ENCODE data around the gene AP3D1. TPM values are rescaled to one million over a fixed set of nuclear protein-coding genes. Genes with fewer than 3 reads are reported as not detected.
A peak's percentile ranks its signal among the peaks of the same experiment; 100 is the strongest.

Gene AP3D1
- total RNA-seq, 2 experiments from 2014 or later, result 110 to 127 TPM

DNA sequence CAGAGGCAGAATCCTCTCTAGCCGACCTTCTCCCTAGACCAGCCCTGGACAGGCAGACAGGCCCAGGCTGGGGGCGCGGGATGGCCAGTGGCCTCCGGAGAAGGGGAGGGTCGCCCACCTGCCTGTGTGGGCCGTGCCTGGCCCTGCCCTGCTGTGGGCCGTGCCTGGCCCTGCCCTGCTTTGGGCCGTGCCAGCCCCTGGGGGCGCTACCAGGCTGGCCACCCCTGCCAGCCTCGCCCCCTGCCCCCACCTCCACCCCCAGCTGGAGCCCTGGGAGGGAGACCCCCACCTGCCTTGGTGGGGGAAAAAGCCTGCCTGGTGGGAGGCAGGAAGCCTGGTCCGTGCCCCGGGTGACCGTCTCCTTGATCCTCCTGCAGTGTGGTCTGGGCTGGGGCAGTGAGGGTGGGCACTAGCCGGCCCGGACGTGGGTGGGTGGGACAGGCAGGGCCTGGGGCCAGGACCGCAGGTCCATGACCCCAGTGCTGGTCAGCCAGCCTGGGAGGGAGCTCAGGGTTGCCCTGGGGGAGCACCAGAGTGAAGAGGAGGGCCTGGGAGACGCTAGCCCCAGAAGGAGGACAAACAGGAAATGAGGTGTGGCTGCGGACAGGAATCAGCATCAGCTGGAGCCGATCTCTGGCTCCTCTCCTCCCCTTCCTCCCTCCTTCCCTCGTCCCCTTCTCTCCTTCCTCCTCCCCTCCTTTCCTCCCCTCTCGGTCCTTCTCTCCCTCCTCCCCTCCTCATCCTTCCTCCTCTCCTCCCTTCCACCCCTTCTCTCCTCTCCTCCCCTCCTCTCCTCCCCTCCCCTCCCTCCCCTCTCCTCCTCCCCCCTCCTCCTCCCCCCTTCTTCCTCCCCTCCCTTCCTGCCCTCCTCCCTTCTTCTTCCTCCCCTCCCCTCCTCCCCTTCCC is 95.2 kb downstream of the AP3D1 start:
- no peaks in the 10 kb centered on the region for H3K27me3 Mint-ChIP-seq
- peak overlapping the region; percentile 90 for H3K27ac Mint-ChIP-seq
- H3K4me1 Mint-ChIP-seq, result peaks cover 57% of the 10 kb centered on the region
- CTCF ChIA-PET, result interaction anchor here (1.1 to 1.8 kb wide), 4 partner anchors 10 to 29 kb away, joined by 3 to 8 read pairs (median 3); no protein-coding TSS in a partner anchor
- peak overlapping the region; percentile 71 for H3K4me3 Mint-ChIP-seq
- no peak for ATAC-seq
- H3K36me3 Mint-ChIP-seq, result no peaks in the 10 kb centered on the region
- DNase-seq, result peak; percentile 71
- no peaks in the 10 kb centered on the region for H3K9me3 Mint-ChIP-seq (ENCODE audit: low read depth)

DNA sequence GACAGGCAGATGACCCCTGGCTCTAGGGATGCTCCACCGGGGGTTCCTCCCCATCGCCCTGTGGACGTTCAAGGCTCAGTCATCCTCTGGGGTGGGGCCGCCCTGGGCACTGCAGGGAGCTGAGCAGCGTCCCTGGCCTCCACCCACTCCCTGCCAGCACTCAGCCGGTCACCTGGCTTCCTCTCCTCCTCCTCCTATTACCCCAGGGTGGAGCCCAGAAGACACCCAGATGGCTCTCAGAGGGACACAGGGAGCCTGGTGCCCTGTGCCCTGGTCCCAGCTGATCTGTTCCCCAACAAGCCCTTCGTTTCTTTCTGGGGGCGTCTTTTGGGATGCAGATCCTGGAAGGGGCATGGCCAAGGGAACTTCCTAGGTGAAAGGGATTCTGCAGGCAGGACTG is 96.6 kb downstream of the AP3D1 start:
- DNase-seq (no peak), ATAC-seq (no peak)
- Mint-ChIP-seq H3K27ac (peak overlapping the region; percentile 68), H3K27me3 (no peaks in the 10 kb centered on the region), H3K9me3 (ENCODE audit: low read depth) (no peaks in the 10 kb centered on the region), H3K4me3 (no peak overlapping the region), H3K36me3 (peaks cover 3% of the 10 kb centered on the region), H3K4me1 (peaks cover 51% of the 10 kb centered on the region)
- CTCF ChIA-PET, result interaction anchor here (0.7 kb wide), 1 partner anchor 34 kb away, joined by 3 read pairs; no protein-coding TSS in a partner anchor

DNA sequence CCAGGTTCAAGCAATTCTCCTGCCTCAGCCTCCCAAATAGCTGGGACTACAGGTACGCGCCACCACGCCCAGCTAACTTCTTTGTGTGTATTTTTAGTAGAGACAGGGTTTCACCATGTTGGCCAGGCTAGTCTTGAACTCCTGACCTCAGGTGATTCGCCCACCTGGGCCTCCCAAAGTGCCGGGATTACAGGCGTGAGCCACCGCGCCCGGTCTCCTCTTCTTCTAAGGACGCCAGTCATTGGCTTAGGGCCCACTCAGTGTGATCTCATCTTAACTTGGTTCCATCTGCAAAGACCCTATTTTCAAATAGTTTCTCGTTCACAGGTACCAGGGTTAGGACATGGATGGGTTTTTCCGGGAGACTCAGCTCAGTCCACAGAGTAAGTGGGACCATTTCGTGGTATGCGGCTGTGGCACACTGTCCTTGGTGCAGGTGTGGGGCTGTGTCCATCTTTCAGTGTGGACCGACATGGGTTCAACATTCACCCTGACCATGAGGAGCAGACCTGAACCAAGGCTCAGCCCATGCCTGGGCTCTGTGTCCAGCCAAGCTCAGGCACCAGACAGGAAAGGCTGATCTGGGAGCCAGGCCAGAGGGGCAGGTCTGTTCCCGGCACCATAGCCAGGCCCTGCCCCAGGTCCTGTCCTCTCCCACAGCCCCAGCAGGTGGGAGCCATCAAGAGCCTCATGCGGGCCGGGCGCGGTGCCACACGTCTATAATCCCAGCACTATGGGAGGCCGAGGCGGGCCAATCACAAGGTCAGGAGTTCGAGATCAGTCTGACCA is 97.6 kb downstream of the AP3D1 start:
- peak overlapping the region; percentile 54 for H3K27ac Mint-ChIP-seq
- no peak overlapping the region for H3K4me3 Mint-ChIP-seq
- CTCF ChIA-PET, result interaction anchor here (1.2 to 2.9 kb wide), 5 partner anchors 8 to 42 kb away, joined by 3 to 19 read pairs (median 16); partner anchors contain the start of gene MOB3A
- ATAC-seq (no peak), DNase-seq (no peak)
- no peaks in the 10 kb centered on the region for H3K27me3 Mint-ChIP-seq
- peaks cover 4% of the 10 kb centered on the region for H3K36me3 Mint-ChIP-seq
- no peaks in the 10 kb centered on the region for H3K9me3 Mint-ChIP-seq (ENCODE audit: low read depth)
- H3K4me1 Mint-ChIP-seq, result peaks cover 56% of the 10 kb centered on the region

DNA sequence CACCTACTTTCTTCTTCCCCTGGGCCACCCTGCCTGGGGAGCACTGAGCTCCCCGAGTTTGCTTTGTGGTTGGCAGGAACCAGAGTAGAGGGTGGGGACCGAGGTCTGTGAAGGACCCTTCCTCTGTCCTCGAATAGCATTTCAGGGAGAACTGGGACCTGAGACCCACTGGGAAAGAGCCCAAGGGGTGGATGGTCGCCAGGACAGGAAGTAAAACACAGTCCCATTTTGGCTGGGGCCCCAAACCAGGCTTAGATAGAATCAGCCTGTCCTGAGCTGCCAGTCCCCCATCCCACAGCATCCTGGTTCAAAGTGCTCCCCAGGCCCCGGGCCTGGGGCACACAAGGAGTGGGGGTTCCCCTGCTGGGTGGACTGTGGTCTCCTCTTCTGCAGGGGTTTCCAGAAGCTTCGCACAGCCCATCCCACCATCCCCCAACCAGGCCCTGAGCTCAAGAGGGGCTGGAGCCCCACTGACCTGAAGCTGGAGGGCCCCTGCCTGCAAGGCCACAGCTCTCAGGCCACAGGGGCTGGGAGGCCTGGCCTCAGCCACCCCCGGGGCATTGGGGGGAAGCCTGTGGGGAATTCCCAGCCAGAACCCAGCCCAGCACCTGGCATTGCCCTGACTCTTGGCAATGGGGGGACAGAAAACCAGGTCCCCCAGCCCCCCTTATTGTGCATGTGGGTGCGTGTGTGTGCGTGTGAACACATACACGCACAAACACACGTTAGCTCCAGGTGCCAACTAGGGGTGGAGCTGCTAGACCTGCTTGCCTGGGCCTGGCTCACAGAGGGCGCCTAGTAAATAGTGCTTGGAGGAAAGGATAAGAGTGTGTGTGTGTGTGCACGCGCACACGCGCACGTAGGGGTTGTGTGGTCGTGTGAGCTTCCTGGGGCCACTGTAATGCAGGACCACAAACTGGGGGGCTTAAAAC is 99.3 kb downstream of the AP3D1 start:
- peak; percentile 73 for DNase-seq
- CTCF ChIA-PET, result interaction anchor here (0.7 to 2.9 kb wide), 17 partner anchors 9 to 546 kb away, joined by 3 to 19 read pairs (median 6); no protein-coding TSS in a partner anchor
- peaks cover 4% of the 10 kb centered on the region for H3K36me3 Mint-ChIP-seq
- no peaks in the 10 kb centered on the region for H3K27me3 Mint-ChIP-seq
- peak; percentile 0 for ATAC-seq
- peak overlapping the region; percentile 67 for H3K4me3 Mint-ChIP-seq
- H3K4me1 Mint-ChIP-seq, result peaks cover 53% of the 10 kb centered on the region
- H3K9me3 Mint-ChIP-seq (ENCODE audit: low read depth), result no peaks in the 10 kb centered on the region
- H3K27ac Mint-ChIP-seq, result peak overlapping the region; percentile 94

DNA sequence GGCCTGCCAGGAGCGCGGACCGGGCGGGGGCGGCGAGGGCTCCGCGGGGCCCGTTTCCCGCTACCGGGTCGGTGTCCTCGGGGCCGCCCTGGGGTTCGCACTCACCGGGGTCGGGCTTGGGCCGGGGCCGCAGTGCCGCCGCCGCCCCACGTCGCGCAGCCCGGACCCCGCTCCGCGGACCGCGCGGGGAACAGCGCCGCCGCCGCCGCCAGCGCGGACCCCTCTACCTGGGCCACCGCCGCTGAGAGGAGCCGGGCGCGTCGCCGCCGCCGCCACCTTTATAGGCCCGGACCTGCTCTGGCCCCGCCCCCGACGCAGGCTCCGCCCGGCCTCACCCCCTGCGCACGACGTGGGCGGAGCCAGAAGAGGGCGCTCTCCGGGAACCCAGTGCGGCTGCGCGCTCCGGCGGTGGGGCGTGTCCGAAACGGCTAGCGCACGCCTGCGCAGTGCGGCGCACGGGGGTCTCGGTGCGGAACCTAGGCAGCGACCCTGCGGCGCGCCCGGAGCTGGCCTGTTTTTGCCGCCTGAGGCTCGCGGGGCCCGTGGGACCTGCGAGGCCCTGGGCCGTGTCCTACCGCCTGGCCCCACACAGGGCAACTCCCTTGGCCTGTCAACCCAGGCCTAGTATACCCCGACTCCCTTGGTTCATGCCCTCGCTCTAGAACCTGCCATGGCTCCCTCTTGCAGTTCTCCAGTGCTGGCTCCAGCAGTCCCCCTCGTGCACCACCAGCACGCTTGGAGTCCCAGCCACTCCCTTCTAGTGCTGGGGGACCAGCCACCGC is 100.2 kb downstream of the AP3D1 start, which contains the start of gene MKNK2:
MKNK2 (minus strand) TSS at position 254 of the 782 bp plus-strand sequence. CDS start 393 bp downstream, outside the sequence.
- H3K27ac Mint-ChIP-seq, result peak within 1 kb of the TSS; percentile 94
- no peaks in the 10 kb centered on the region for H3K9me3 Mint-ChIP-seq (ENCODE audit: low read depth)

More for the DNA sequence above, 100.2 kb downstream of the AP3D1 start, which contains the start of gene MKNK2:
- H3K4me1 Mint-ChIP-seq, result peaks cover 49% of the 10 kb centered on the region
- peak; percentile 95 for DNase-seq
- ATAC-seq, result peak; percentile 77
- H3K36me3 Mint-ChIP-seq, result peaks cover 4% of the 10 kb centered on the region
- peak within 1 kb of the TSS; percentile 86 for H3K4me3 Mint-ChIP-seq
- CTCF ChIA-PET, result interaction anchor here (0.6 to 2.9 kb wide), 12 partner anchors 9 to 202 kb away, joined by 3 to 19 read pairs (median 8); no protein-coding TSS in a partner anchor
- H3K27me3 Mint-ChIP-seq, result no peaks in the 10 kb centered on the region

Other genes starting within 250 kb of the AP3D1 start
- 10 to 100 TPM in 1 of 2 experiments, 1 to 10 TPM in 1; 9.3 to 11.4 TPM for gene ADAT3, start 246.2 kb downstream of the AP3D1 start, total RNA-seq
- 10 to 100 TPM; 32.9 to 34.8 TPM for gene SCAMP4, start 246.2 kb downstream of the AP3D1 start, total RNA-seq
- 100 to 1,000 TPM; 114 to 129 TPM for gene CSNK1G2, start 210.4 kb downstream of the AP3D1 start, total RNA-seq
- gene BTBD2, start 135.9 kb downstream of the AP3D1 start, total RNA-seq, result 10 to 100 TPM; 37.4 to 52.7 TPM
- 100 to 1,000 TPM; 196 to 201 TPM for gene MKNK2, start 100.3 kb downstream of the AP3D1 start, total RNA-seq
- gene MOB3A, start 55.2 kb downstream of the AP3D1 start, total RNA-seq, result 100 to 1,000 TPM; 200 to 202 TPM
- gene IZUMO4, start 54.7 kb downstream of the AP3D1 start, total RNA-seq, result 10 to 100 TPM in 1 of 2 experiments, 1 to 10 TPM in 1; 7.2 to 10.1 TPM
- gene DOT1L, start 12.4 kb upstream of the AP3D1 start, total RNA-seq, result 100 to 1,000 TPM in 1 of 2 experiments, 10 to 100 TPM in 1; 99.9 to 105 TPM
- gene PLEKHJ1, start 84.8 kb upstream of the AP3D1 start, total RNA-seq, result 10 to 100 TPM; 78.3 to 80.8 TPM
- 100 to 1,000 TPM; 167 to 178 TPM for gene SF3A2, start 85.3 kb upstream of the AP3D1 start, total RNA-seq
- gene AMH, start 97.8 kb upstream of the AP3D1 start, total RNA-seq, result 1 to 10 TPM; 5.1 to 6.0 TPM
- gene JSRP1, start 104.9 kb upstream of the AP3D1 start, total RNA-seq, result 1 to 10 TPM in 1 of 2 experiments, not detected in 1; 1.0 TPM
- under 1 TPM in 1 of 2 experiments, not detected in 1; 0.54 TPM for gene PEAK3, start 130.6 kb upstream of the AP3D1 start, total RNA-seq
- gene LINGO3, start 156.6 kb upstream of the AP3D1 start, total RNA-seq, result under 1 TPM; 0.32 to 0.40 TPM
- 100 to 1,000 TPM; 135 TPM for gene LSM7, start 177.0 kb upstream of the AP3D1 start, total RNA-seq
- 10 to 100 TPM; 63.2 to 72.4 TPM for gene SPPL2B, start 177.1 kb upstream of the AP3D1 start, total RNA-seq
- gene TMPRSS9, start 208.7 kb upstream of the AP3D1 start, total RNA-seq, result not detected